Erythroblast (primary cell): ENCODE results near the gene UQCR11.

Source experiments
- GATA1 ChIP-seq: IDR thresholded peaks from 2 replicates; pipeline ENCODE4 v1.6.1; 2011; ENCODE audit warnings: low read depth, mild to moderate bottlenecking, control low read depth, low read length, moderate library complexity
- POLR2A ChIP-seq: IDR thresholded peaks from 2 replicates; pipeline ENCODE4 v1.6.1; 2011; ENCODE audit warnings: mild to moderate bottlenecking, low read length

DNA sequence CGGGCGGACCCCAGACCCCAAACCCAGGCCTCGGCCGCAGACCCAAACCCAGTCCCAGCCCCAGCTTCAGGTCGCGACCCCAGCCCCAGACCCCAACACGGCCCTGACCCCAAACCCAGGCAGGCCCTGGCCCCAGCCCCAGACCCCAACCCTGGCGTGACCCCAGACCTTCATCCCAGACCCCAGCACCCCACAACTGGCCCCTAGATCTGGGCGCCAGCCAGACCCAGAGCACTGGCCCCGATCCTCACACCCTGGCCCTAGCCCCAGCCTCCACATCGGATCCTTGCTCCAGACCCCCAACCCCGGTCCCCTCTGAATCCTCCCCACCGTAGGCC, 20.1 kb downstream of the UQCR11 start:
- TF ChIP-seq POLR2A (no peak), GATA1 (no peak)
